WTC11 (cell line): ENCODE results near the gene ABHD17C. TPM values are rescaled to one million over a fixed set of nuclear protein-coding genes. Genes with fewer than 3 reads are reported as not detected.

Experiments
- ATAC-seq: fragments of 200-7000 bp; cut with Tn5 transposase; 2 replicates; pipeline ENCODE4 v1.10.0; 2021; ENCODE audit warnings: mild to moderate bottlenecking, moderate library complexity
- CTCF ChIA-PET: fragments of 300-600 bp; sonication (Branson Sonifier 250); formaldehyde crosslinking; loops from one replicate; lab custom pipeline; 2021; ENCODE audit warnings: antibody characterized with exemption; lab: Charles Lee
- POLR2A ChIA-PET: fragments of 350-600 bp; sonication (Branson Sonifier 250); formaldehyde crosslinking; loops from one replicate; lab custom pipeline; 2021; ENCODE audit warnings: antibody characterized with exemption; lab: Charles Lee
- DNase-seq: peaks from one replicate; pipeline ENCODE4 v3.0.0; 2021; ENCODE audit warnings: low spot score
- H3K27ac Mint-ChIP-seq: 2 replicates; pipeline ENCODE4 v1.8.0; 2021; ENCODE audit warnings: mixed read lengths
- H3K27me3 Mint-ChIP-seq: 2 replicates; pipeline ENCODE4 v1.8.0; 2021; ENCODE audit warnings: low read depth, mild to moderate bottlenecking, moderate library complexity, mixed read lengths
- H3K36me3 Mint-ChIP-seq: 2 replicates; pipeline ENCODE4 v1.8.0; 2021; ENCODE audit warnings: mixed read lengths
- H3K4me1 Mint-ChIP-seq: 2 replicates; pipeline ENCODE4 v1.8.0; 2022; ENCODE audit warnings: mixed read lengths
- H3K4me3 Mint-ChIP-seq: 2 replicates; pipeline ENCODE4 v1.8.0; 2021; ENCODE audit warnings: mild to moderate bottlenecking, moderate library complexity, mixed read lengths
- H3K9me3 Mint-ChIP-seq: 2 replicates; pipeline ENCODE4 v1.8.0; 2021; ENCODE audit warnings: mixed read lengths
- ATF1 ChIP-seq: sonication (generic); formaldehyde crosslinking; IDR thresholded peaks from 2 replicates; pipeline ENCODE4 v1.8.1; 2023; ENCODE audit warnings: mild to moderate bottlenecking, moderate library complexity, missing genetic modification reagents
- CBFB ChIP-seq: sonication (generic); formaldehyde crosslinking; IDR thresholded peaks from 2 replicates; pipeline ENCODE4 v1.8.1; 2022; ENCODE audit warnings: mild to moderate bottlenecking, low read depth, missing genetic modification reagents
- CREB1 ChIP-seq: sonication (generic); formaldehyde crosslinking; IDR thresholded peaks from 2 replicates; pipeline ENCODE4 v1.8.0; 2023; ENCODE audit warnings: mild to moderate bottlenecking, missing genetic modification reagents
- FOXK1 ChIP-seq: sonication (generic); formaldehyde crosslinking; IDR thresholded peaks from 2 replicates; pipeline ENCODE4 v1.8.0; 2022; ENCODE audit warnings: mild to moderate bottlenecking, moderate library complexity, missing genetic modification reagents
- NFYB ChIP-seq: sonication (generic); formaldehyde crosslinking; conservative IDR thresholded peaks from 2 replicates; pipeline ENCODE4 v1.8.0; 2022; ENCODE audit warnings: low read depth, missing genetic modification reagents
- NR1H2 ChIP-seq: sonication (generic); formaldehyde crosslinking; IDR thresholded peaks from 2 replicates; pipeline ENCODE4 v1.9.0; 2021; ENCODE audit warnings: mild to moderate bottlenecking, moderate library complexity, missing genetic modification reagents
- NR2C2 ChIP-seq: sonication (generic); formaldehyde crosslinking; IDR thresholded peaks from 2 replicates; pipeline ENCODE4 v1.8.0; 2022; ENCODE audit warnings: mild to moderate bottlenecking, missing genetic modification reagents
- NR3C1 ChIP-seq: sonication (generic); formaldehyde crosslinking; conservative IDR thresholded peaks from 2 replicates; pipeline ENCODE4 v1.8.1; 2023; ENCODE audit warnings: low read depth, mild to moderate bottlenecking, missing genetic modification reagents
- TEAD1 ChIP-seq: sonication (generic); formaldehyde crosslinking; IDR thresholded peaks from 2 replicates; pipeline ENCODE4 v1.8.0; 2022; ENCODE audit warnings: mild to moderate bottlenecking, missing genetic modification reagents
- ZNF121 ChIP-seq: sonication (generic); formaldehyde crosslinking; IDR thresholded peaks from 2 replicates; pipeline ENCODE4 v1.8.0; 2023; ENCODE audit warnings: missing genetic modification reagents
- ZNF219 ChIP-seq: sonication (generic); formaldehyde crosslinking; IDR thresholded peaks from 2 replicates; pipeline ENCODE4 v1.8.0; 2023; ENCODE audit warnings: missing genetic modification reagents, mild to moderate bottlenecking, borderline replicate concordance
- total RNA-seq: library from RNA; stranded (reverse); gene quantifications from 3 replicates; pipeline ENCODE4 v1.2.3, GENCODE V29; 2021
- TF ChIP-seq, protein P1 (sequence below): fragments of 250-450 bp; sonication (Bioruptor Pico); IDR thresholded peaks from 2 replicates; pipeline ENCODE4 v1.9.0; 2021; ENCODE audit warnings: mild to moderate bottlenecking, borderline replicate concordance
- TF ChIP-seq, protein P2 (sequence below): fragments of 250-450 bp; sonication (Bioruptor Pico); IDR thresholded peaks from 2 replicates; pipeline ENCODE4 v1.9.0; 2021; ENCODE audit warnings: mild to moderate bottlenecking
- TF ChIP-seq, protein P3 (sequence below): sonication (generic); formaldehyde crosslinking; IDR thresholded peaks from 2 replicates; pipeline ENCODE4 v1.8.0; 2022; ENCODE audit warnings: mild to moderate bottlenecking, missing genetic modification reagents
- TF ChIP-seq, protein P4 (sequence below): fragments of 250-450 bp; sonication (Bioruptor Pico); conservative IDR thresholded peaks from 2 replicates; pipeline ENCODE4 v1.9.0; 2021; ENCODE audit warnings: mild to moderate bottlenecking
- TF ChIP-seq, protein P5 (sequence below): fragments of 250-450 bp; sonication (Bioruptor Pico); IDR thresholded peaks from 2 replicates; pipeline ENCODE4 v1.8.0; 2021; ENCODE audit warnings: mild to moderate bottlenecking
- TF ChIP-seq, protein P6 (sequence below): sonication (generic); formaldehyde crosslinking; IDR thresholded peaks from 2 replicates; pipeline ENCODE4 v1.8.0; 2022; ENCODE audit warnings: mild to moderate bottlenecking, missing genetic modification reagents

Gene ABHD17C
- total RNA-seq, 1 experiment from 2014 or later = 29.0 TPM

DNA sequence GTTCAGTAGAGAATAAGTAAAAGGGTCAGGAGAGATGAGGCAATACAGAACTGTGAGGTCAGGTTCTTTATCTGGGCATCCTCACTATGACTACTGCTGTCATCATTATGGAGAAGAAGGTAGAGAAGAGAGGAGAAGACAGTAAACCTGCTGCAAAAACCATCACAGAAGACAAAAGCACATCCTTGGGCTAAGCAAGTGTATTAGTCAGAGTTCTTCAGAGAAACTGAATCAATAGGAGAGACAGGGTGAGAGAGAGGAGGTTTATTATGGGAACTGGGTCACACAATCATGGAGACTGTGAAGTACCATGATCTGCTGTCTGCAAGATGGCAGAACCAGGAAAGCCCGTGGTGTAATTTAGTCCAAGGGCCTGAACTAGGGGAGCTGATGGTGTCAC is 9.5 kb upstream of the ABHD17C start (continued):
- TF ChIP-seq, protein P1, sequence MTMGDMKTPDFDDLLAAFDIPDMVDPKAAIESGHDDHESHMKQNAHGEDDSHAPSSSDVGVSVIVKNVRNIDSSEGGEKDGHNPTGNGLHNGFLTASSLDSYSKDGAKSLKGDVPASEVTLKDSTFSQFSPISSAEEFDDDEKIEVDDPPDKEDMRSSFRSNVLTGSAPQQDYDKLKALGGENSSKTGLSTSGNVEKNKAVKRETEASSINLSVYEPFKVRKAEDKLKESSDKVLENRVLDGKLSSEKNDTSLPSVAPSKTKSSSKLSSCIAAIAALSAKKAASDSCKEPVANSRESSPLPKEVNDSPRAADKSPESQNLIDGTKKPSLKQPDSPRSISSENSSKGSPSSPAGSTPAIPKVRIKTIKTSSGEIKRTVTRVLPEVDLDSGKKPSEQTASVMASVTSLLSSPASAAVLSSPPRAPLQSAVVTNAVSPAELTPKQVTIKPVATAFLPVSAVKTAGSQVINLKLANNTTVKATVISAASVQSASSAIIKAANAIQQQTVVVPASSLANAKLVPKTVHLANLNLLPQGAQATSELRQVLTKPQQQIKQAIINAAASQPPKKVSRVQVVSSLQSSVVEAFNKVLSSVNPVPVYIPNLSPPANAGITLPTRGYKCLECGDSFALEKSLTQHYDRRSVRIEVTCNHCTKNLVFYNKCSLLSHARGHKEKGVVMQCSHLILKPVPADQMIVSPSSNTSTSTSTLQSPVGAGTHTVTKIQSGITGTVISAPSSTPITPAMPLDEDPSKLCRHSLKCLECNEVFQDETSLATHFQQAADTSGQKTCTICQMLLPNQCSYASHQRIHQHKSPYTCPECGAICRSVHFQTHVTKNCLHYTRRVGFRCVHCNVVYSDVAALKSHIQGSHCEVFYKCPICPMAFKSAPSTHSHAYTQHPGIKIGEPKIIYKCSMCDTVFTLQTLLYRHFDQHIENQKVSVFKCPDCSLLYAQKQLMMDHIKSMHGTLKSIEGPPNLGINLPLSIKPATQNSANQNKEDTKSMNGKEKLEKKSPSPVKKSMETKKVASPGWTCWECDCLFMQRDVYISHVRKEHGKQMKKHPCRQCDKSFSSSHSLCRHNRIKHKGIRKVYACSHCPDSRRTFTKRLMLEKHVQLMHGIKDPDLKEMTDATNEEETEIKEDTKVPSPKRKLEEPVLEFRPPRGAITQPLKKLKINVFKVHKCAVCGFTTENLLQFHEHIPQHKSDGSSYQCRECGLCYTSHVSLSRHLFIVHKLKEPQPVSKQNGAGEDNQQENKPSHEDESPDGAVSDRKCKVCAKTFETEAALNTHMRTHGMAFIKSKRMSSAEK = no peak
- TF ChIP-seq TEAD1 (no peak), CBFB (CRISPR knock-in tag) (no peak), NR2C2 (CRISPR knock-in tag) (no peak), NR3C1 (no peak), NR1H2 (CRISPR knock-in tag) (no peak), NFYB (CRISPR knock-in tag) (no peak)
- TF ChIP-seq, protein P2, sequence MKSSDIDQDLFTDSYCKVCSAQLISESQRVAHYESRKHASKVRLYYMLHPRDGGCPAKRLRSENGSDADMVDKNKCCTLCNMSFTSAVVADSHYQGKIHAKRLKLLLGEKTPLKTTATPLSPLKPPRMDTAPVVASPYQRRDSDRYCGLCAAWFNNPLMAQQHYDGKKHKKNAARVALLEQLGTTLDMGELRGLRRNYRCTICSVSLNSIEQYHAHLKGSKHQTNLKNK (CRISPR knock-in tag) = no peak
- TF ChIP-seq, protein P3, sequence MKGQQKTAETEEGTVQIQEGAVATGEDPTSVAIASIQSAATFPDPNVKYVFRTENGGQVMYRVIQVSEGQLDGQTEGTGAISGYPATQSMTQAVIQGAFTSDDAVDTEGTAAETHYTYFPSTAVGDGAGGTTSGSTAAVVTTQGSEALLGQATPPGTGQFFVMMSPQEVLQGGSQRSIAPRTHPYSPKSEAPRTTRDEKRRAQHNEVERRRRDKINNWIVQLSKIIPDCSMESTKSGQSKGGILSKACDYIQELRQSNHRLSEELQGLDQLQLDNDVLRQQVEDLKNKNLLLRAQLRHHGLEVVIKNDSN (CRISPR knock-in tag) = no peak
- TF ChIP-seq, protein P4, sequence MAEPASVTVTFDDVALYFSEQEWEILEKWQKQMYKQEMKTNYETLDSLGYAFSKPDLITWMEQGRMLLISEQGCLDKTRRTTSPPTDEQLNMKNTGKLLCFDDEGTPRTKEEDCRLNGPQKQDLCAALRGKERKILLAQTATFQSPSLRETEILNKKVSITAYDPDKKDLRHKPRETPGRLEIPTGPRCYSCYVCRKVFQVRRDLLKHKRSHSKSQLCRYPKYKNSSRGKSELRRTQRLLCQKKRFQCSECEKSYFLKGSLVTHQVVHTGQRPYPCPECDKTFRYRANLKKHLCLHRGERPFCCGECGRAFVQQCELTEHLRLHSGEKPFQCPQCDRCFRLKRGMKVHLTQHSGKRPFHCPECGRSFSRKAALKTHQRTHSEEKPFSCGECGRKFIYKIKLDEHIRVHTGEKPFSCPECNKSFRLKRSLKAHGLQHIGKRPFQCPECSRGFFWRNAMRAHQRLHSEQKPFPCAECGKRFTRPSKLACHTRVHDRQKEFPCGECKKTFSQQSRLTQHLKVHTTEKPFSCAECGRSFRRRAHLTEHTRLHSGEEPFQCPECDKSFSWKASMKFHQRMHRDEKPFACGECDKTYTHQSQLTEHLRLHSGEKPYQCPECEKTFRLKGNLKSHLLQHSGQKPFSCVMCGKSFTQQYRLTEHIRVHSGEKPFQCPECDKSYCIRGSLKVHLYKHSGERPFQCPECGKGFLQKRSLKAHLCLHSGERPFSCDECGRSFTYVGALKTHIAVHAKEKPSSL (CRISPR knock-in tag) = no peak
- TF ChIP-seq, protein P5, sequence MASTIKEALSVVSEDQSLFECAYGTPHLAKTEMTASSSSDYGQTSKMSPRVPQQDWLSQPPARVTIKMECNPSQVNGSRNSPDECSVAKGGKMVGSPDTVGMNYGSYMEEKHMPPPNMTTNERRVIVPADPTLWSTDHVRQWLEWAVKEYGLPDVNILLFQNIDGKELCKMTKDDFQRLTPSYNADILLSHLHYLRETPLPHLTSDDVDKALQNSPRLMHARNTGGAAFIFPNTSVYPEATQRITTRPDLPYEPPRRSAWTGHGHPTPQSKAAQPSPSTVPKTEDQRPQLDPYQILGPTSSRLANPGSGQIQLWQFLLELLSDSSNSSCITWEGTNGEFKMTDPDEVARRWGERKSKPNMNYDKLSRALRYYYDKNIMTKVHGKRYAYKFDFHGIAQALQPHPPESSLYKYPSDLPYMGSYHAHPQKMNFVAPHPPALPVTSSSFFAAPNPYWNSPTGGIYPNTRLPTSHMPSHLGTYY (CRISPR knock-in tag) = no peak
- TF ChIP-seq, protein P6, sequence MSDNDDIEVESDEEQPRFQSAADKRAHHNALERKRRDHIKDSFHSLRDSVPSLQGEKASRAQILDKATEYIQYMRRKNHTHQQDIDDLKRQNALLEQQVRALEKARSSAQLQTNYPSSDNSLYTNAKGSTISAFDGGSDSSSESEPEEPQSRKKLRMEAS = no peak
- TF ChIP-seq, all 79 proteins: peak for 0

DNA sequence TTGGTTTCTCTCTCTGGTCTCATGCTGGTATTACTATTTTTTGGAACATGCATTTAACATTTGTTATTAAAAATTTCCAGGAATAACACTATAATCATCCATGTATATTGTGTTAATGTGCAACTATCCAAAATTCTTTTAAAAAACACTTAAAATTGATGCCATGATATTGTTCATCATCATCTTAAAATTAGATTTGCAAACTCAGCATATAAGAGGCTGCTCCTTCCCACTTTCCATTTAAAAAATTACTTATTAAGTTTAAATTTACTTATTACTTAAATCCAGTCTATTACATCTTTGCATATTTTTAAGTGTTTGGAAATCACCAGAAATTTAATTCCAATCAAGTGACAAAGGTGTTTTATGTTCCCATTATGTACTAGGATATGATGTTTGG is 5.8 kb upstream of the ABHD17C start:
- Mint-ChIP-seq H3K4me3 (no peak overlapping the region), H3K4me1 (peaks cover 13% of the 10 kb centered on the region), H3K27ac (no peak overlapping the region), H3K36me3 (peaks cover under 1% of the 10 kb centered on the region), H3K27me3 (peaks cover 8% of the 10 kb centered on the region), H3K9me3 (peaks cover 2% of the 10 kb centered on the region)
- DNase-seq (no peak), ATAC-seq (no peak)
- no peak for TF ChIP-seq CREB1 (CRISPR knock-in tag)
- no peak for TF ChIP-seq ZNF219 (CRISPR knock-in tag)
- TF ChIP-seq FOXK1 (CRISPR knock-in tag) = no peak
- TF ChIP-seq, protein P5 (CRISPR knock-in tag) = no peak
- no peak for TF ChIP-seq ZNF121 (CRISPR knock-in tag)
- no peak for TF ChIP-seq ATF1 (CRISPR knock-in tag)
- ChIA-PET CTCF (no interaction called here), POLR2A (interaction anchor here (0.7 kb wide), 1 partner anchor 567 kb away, joined by 3 read pairs; no protein-coding TSS in a partner anchor)
